ENCODE data around the gene TTC7B.

DNA sequence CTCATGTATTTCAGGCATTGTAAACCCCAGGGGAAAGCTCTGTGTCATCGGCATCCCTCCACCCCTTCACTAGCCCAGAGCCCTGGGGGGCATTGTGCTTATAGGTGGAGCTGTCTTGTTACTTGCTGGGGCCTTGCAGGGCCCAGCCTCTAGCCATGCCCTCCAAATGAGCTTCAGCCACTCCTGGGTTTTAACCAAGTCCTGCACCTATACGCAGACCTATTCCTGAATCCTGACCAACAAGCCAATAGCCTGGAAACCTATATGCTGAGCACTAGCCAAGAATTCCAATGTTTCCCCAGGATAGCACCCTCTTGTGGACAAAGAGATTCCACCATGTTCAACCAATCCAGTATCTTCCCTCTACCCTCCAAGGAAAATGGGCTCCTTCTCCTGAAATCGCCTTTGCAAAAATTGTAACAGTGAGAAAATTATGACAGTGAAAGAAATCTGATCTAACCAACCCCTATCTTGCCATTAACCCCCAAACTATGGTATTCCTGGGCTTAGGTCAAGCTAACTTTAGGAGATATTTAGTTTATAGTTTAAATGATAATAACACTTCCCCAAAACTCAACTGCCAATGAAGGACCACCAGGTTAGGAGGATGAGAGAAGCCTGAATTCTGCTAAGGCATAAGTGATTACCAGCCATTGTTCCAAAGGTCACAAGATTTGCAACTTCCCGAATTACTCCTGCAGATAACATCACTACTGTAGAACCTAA is 55.5 kb downstream of the TTC7B start:
- TF ChIP-seq POLR2A (IDR thresholded peaks at IDR 0.05; ENCODE audit: low read depth, low read length) (no peak), POLR2AphosphoS5 (IDR thresholded peaks at IDR 0.05; ENCODE audit: low read depth, low read length) (no peak), TAF1 (IDR thresholded peaks at IDR 0.05; ENCODE audit: borderline replicate concordance, low read depth, low read length) (no peak)
